ENCODE data around the gene ADAMTS17.

- no peak for TF ChIP-seq CTCF (IDR thresholded peaks at IDR 0.05)
- TF ChIP-seq EZH2 (IDR thresholded peaks at IDR 0.05): no peak
- no peak for TF ChIP-seq EZH2phosphoT487 (IDR thresholded peaks at IDR 0.05)
Measured at GRCh38 chr15:100036015-100036414, 305.8 kb downstream of the ADAMTS17 start.

Measured in neural progenitor cell (in vitro differentiated cells).